Brain microvascular endothelial cell (primary cell): ENCODE results near the gene SLC26A11.
A peak's percentile ranks its signal among the peaks of the same experiment; 100 is the strongest.
"Not testable (repeated sequence)": the region's sequence is repeated elsewhere in the genome, so short reads cannot be mapped to it uniquely, and the experiment has no call there.

ENCODE experiments used
- DNase-seq: peaks from one replicate; pipeline ENCODE4 v3.0.0-alpha.2; 2020
- H3K27ac ChIP-seq: fragments of 250-450 bp; sonication (Bioruptor Pico); 2 replicates; pipeline ENCODE4 v1.5.1; 2020; ENCODE audit warnings: mild to moderate bottlenecking, moderate library complexity
- H3K27me3 ChIP-seq: fragments of 250-450 bp; sonication (Bioruptor Pico); replicated peaks from 2 replicates; pipeline ENCODE4 v1.5.1; 2020; ENCODE audit warnings: mild to moderate bottlenecking
- H3K36me3 ChIP-seq: fragments of 250-450 bp; sonication (Bioruptor Pico); replicated peaks from 2 replicates; pipeline ENCODE4 v1.5.1; 2020; ENCODE audit warnings: mild to moderate bottlenecking
- H3K4me3 ChIP-seq: 2 replicates; pipeline ENCODE4 v1.5.1; 2011; ENCODE audit warnings: low read depth, mild to moderate bottlenecking, control low read depth, low read length, moderate library complexity
- in situ Hi-C: cut with HindIII; loops from 2 replicates; pipeline ENCODE4 v1.10.0; 2017; ENCODE audit warnings: low sequenced_read_pairs, low pct_ligation_motif_present
- TF ChIP-seq, protein P1 (sequence below): IDR thresholded peaks from 2 replicates; pipeline ENCODE4 v1.5.1; 2011; ENCODE audit warnings: low read depth, mild to moderate bottlenecking, moderate library complexity, low read length, control low read depth, inconsistent platforms; ENCODE audit errors: missing control alignments

Gene SLC26A11

DNA sequence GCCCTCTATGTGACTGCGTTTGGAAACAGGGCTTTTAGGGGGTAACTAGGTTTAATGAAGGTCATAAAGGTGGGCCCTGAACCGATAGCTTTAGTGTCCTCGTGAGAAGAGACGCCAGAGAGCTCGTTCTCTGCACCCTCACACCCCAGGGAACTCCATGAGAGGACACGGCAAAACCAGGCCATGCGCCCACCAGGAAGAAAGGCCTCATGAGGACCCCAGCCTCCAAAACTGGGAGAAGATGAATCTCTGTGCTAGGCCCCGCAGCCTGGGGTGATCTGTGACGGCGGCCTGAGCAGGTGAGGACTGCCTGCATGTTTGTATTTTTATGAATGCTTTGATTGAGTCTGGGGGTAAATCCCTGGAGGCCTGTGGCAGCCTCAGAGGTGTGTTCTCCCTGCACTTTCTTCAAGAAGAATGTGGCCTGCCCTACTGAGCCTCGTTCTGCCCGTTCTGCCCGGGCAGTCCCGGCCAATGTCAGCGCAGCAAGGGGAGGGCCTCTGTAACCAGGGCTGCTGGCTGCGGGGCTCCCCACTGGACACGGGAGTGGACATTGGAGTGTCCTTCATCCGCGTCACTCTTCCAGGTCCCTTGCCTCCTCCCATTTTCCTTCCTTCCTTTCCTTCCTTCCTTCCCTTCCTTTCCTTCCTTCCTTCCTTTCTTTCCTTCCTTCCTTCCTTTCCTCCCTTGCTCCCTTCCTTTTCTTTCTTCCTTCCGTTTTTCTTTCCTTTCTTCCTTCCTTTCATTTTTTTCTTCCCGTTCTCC is 33.6 kb downstream of the SLC26A11 start:
- no peak for DNase-seq
- Histone ChIP-seq H3K27ac (no peak overlapping the region), H3K27me3 (no peaks in the 10 kb centered on the region), H3K4me3 (no peak overlapping the region), H3K36me3 (no peaks in the 10 kb centered on the region)
- TF ChIP-seq, protein P1, sequence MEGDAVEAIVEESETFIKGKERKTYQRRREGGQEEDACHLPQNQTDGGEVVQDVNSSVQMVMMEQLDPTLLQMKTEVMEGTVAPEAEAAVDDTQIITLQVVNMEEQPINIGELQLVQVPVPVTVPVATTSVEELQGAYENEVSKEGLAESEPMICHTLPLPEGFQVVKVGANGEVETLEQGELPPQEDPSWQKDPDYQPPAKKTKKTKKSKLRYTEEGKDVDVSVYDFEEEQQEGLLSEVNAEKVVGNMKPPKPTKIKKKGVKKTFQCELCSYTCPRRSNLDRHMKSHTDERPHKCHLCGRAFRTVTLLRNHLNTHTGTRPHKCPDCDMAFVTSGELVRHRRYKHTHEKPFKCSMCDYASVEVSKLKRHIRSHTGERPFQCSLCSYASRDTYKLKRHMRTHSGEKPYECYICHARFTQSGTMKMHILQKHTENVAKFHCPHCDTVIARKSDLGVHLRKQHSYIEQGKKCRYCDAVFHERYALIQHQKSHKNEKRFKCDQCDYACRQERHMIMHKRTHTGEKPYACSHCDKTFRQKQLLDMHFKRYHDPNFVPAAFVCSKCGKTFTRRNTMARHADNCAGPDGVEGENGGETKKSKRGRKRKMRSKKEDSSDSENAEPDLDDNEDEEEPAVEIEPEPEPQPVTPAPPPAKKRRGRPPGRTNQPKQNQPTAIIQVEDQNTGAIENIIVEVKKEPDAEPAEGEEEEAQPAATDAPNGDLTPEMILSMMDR, result no peak
- in situ Hi-C loops, result no loop called here

DNA sequence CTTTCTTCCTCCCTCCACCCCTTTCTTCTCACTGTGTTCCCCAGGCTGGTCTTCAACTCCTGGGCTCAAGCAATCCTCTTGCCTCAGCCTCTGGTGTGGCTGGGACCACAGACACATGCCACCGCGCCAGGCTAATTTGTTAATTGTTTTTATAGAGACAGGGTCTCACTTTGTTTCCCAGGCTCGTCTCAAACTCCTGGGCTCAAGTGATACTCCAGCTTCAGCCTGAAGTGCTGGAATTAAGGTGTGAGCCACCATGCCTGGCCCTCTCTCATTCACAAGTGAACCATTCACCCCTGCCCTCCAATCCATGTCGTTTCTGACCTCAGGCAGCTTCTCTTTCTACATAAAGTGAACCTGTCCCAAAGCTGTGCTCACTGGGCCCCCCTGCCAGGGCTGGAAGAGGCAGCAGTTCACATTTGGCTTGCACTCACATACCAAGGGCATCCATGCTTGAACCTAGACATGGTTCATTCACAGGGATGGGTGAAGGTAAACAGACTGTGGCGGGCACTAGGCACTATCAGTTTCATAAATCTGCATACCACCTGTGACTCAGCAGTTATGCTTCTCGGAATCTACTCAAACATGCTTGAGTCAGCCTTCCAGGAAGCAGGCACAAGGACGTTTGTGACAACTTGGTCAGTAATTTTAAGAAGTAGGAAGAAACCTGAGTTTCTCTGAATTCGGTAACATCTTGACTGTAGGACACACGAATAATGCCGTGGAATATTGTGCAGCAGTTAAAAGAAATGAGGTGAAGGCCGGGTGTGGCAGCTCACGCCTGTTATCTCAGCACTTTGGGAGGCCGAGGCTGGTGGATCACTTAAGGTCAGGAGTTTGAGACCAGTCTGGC is 34.4 kb downstream of the SLC26A11 start:
- Histone ChIP-seq H3K36me3 (no peaks in the 10 kb centered on the region), H3K27ac (peak overlapping the region; percentile 61), H3K27me3 (no peaks in the 10 kb centered on the region), H3K4me3 (no peak overlapping the region)
- in situ Hi-C loops, result no loop called here
- TF ChIP-seq, protein P1, result no peak
- peak; percentile 82 for DNase-seq

DNA sequence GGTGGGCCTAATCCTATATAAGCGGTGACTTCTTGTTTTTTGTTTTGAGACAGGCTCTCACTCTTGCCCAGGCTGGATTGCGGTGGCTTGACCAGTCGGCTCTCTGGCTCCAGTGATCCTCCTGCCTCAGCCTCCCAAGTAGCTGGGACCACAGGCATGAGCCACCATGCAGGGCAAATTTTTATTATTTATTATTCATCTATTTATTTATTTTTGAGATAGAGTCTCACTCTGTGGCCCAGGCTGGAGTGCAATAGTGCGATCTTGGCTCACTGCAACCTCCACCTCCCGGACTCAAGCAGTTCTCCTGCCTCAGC is 35.8 kb downstream of the SLC26A11 start:
- no peak for DNase-seq
- in situ Hi-C loops, result no loop called here
- TF ChIP-seq, protein P1, result no peak
- Histone ChIP-seq H3K27ac (no peak overlapping the region), H3K27me3 (no peaks in the 10 kb centered on the region), H3K36me3 (peaks cover 3% of the 10 kb centered on the region), H3K4me3 (no peak overlapping the region)

DNA sequence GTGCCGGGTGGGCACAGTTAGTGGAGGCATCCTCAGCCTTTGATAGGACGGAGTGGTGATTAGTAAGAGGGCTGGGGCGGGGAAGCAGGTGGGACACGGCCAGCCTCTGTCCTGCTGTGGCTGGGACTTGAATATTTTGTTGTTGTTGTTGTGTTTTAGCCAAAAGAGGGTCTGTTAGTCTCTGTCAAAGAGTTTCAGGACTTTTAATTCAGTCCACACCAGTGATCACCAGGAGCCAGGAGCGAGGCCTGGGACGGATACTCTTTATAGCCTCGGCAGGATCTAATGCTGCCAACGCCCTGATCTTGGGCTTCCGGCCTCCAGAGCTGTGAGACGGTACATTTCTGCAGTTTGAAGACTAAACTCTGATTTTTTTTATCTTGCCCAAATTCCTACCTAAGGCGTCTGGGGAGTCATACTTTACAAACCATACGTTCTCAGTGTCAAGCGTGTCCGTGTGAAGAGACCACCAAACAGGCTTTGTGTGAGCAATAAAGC is 37.5 kb downstream of the SLC26A11 start:
- TF ChIP-seq, protein P1, result no peak
- no peak overlapping the region for H3K27ac ChIP-seq
- no peak for DNase-seq
- in situ Hi-C loops, result no loop called here
- H3K4me3 ChIP-seq, result no peak overlapping the region
- peaks cover 3% of the 10 kb centered on the region for H3K36me3 ChIP-seq
- H3K27me3 ChIP-seq, result no peaks in the 10 kb centered on the region

DNA sequence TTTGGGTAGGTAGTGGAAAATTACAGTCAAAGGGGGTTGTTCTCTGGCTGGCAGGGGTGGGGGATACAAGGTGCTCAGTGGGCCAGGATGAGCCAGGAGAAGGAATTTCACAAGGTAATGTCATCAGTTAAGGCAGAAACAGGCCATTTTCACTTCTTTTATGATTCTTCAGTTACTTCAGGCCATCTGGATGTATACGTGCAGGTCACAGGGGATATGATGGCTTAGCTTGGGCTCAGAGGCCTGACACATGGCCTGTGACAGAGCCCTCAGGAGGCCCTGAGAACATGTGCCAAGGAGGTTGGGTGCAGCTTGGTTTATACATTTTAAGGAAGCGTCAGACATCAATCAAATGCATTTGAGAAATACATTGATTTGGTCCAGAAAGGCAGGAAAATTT is 38.1 kb downstream of the SLC26A11 start:
- DNase-seq, H3K27ac ChIP-seq, H3K36me3 ChIP-seq, in situ Hi-C loops, H3K27me3 ChIP-seq, H3K4me3 ChIP-seq: not testable (repeated sequence)

DNA sequence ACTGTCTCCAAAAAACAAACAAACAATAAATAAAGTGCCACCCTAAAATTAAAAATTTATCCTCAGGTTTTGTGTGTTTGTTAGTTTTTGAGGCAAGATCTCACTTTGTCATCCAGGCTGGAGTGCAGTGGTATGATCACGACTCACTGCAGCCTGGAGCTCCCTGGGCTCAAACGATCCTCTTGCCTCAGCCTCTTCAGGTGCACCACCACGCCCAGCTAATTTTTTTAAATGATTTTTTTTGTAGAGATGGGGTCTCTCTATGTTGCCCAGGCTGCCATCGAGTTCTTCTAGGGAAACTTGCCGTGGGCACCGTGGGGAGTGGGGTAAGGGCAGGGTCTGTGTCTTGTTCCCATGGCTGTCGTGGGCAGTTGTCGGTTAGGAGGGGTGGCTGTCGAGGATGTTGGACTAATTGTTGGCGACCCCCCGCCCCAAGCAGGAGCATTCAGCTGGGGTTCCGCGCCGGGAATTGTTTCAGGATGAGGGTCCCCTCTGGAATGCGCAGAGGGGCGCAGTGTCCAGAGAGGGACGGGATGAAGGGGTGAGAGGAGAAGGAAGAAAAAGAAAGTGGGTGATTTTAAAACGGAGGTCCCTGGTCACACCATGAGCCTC is 39.3 kb downstream of the SLC26A11 start:
- in situ Hi-C loops, result no loop called here
- DNase-seq, result no peak
- peaks cover 3% of the 10 kb centered on the region for H3K36me3 ChIP-seq
- peak overlapping the region; percentile 48 for H3K4me3 ChIP-seq
- H3K27me3 ChIP-seq, result no peaks in the 10 kb centered on the region
- TF ChIP-seq, protein P1, result no peak
- peak overlapping the region; percentile 90 for H3K27ac ChIP-seq
